Measurements from ENCODE around the gene PLCG2. TPM values are rescaled to one million over a fixed set of nuclear protein-coding genes. Genes with fewer than 3 reads are reported as not detected.

PLCG2 gene
- total RNA-seq, 1 donor from 2014 or later = 14.2 TPM

DNA sequence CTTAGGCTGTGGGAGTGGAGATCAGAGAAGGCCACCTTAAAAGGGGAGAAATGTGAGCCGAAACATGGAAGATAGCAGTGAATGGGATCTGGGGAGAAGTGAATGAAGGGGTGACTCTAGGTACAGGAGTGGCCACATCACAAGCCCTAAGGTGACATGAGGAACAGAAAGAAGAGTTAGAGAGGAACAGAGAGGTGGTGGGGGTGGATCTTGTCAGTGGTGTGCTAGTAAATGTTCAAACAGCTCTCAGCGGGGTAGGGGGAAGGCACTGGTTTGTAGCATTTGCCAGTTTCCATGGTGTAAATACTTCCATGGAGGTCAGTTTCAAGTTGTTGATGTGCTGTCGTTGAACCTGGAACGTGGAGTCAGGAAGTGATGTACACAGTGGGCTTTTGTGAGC, 141.4 kb downstream of the PLCG2 start:
- H3K27me3 ChIP-seq = no peaks in the 10 kb centered on the region
- DNase-seq (ENCODE audit: extremely low spot score in 2 of 2) = no peak
- no peaks in the 10 kb centered on the region for H3K9me3 ChIP-seq

DNA sequence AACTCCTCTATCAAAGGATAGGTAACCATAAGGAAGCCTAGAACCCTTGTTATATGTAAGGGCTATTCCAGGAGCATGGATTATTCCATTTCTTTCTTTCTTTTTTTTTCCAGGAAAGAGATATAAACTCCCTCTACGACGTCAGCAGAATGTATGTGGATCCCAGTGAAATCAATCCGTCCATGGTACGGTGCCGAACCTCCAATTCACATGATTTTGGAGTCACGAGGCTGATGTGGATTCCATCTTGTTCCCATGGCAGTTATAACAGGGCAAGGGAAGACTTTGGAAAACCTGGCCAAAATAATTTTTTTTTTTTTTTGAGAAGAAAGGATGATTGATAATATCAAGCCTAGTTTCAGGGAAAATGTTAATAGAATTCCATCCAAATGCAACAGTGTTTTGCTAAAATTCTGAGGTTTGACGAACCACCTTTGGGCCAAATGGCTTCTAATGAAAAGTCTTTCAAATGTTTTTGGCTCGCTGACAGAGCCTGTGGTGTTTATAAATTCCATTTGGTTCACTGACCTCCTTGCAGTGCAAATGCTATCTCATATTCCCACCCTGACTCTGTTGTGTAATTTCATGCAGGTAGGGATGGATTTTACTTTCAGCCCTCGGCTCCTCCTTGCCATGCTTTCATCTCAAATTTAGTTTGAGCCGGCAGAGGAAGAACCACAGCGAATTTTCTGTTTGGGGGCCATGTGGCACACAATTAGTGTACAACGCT, 142.2 kb downstream of the PLCG2 start:
- no peak overlapping the region for H3K27ac ChIP-seq
- TF ChIP-seq POLR2A (IDR thresholded peaks at IDR 0.05) = no peak
- TF ChIP-seq, protein P1, sequence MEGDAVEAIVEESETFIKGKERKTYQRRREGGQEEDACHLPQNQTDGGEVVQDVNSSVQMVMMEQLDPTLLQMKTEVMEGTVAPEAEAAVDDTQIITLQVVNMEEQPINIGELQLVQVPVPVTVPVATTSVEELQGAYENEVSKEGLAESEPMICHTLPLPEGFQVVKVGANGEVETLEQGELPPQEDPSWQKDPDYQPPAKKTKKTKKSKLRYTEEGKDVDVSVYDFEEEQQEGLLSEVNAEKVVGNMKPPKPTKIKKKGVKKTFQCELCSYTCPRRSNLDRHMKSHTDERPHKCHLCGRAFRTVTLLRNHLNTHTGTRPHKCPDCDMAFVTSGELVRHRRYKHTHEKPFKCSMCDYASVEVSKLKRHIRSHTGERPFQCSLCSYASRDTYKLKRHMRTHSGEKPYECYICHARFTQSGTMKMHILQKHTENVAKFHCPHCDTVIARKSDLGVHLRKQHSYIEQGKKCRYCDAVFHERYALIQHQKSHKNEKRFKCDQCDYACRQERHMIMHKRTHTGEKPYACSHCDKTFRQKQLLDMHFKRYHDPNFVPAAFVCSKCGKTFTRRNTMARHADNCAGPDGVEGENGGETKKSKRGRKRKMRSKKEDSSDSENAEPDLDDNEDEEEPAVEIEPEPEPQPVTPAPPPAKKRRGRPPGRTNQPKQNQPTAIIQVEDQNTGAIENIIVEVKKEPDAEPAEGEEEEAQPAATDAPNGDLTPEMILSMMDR (IDR thresholded peaks at IDR 0.05) = no peak
- no peak for TF ChIP-seq POLR2AphosphoS5 (IDR thresholded peaks at IDR 0.05; ENCODE audit: insufficient read depth in 1 of 2, low read depth in 1 of 2)

More for the DNA sequence above, 141.4 kb downstream of the PLCG2 start:
- no peak for TF ChIP-seq POLR2A (IDR thresholded peaks at IDR 0.05)
- TF ChIP-seq, protein P1 (IDR thresholded peaks at IDR 0.05) = no peak
- TF ChIP-seq POLR2AphosphoS5 (IDR thresholded peaks at IDR 0.05; ENCODE audit: insufficient read depth in 1 of 2, low read depth in 1 of 2) = no peak
- no peaks in the 10 kb centered on the region for H3K4me1 ChIP-seq
- no peak overlapping the region for H3K4me3 ChIP-seq
- no peak overlapping the region for H3K27ac ChIP-seq
- no peaks in the 10 kb centered on the region for H3K36me3 ChIP-seq
- intact Hi-C loops (cut with DNase I) = no loop called here

GRCh38 chr16:81921843-81922584, 142.9 kb downstream of the PLCG2 start:
- Histone ChIP-seq H3K9me3 (no peaks in the 10 kb centered on the region), H3K36me3 (no peaks in the 10 kb centered on the region), H3K4me3 (no peak overlapping the region), H3K27ac (no peak overlapping the region), H3K27me3 (no peaks in the 10 kb centered on the region), H3K4me1 (no peaks in the 10 kb centered on the region)
- intact Hi-C loops (cut with DNase I) = no loop called here
- DNase-seq (ENCODE audit: extremely low spot score in 2 of 2) = no peak
- no peak for TF ChIP-seq POLR2A (IDR thresholded peaks at IDR 0.05)
- TF ChIP-seq POLR2AphosphoS5 (IDR thresholded peaks at IDR 0.05; ENCODE audit: insufficient read depth in 1 of 2, low read depth in 1 of 2) = no peak
- TF ChIP-seq, protein P1 (IDR thresholded peaks at IDR 0.05) = no peak

More for the DNA sequence above, 142.2 kb downstream of the PLCG2 start:
- DNase-seq (ENCODE audit: extremely low spot score in 2 of 2) = no peak
- Histone ChIP-seq H3K4me1 (no peaks in the 10 kb centered on the region), H3K4me3 (no peak overlapping the region), H3K27me3 (no peaks in the 10 kb centered on the region), H3K36me3 (no peaks in the 10 kb centered on the region), H3K9me3 (no peaks in the 10 kb centered on the region)
- intact Hi-C loops (cut with DNase I) = no loop called here

DNA sequence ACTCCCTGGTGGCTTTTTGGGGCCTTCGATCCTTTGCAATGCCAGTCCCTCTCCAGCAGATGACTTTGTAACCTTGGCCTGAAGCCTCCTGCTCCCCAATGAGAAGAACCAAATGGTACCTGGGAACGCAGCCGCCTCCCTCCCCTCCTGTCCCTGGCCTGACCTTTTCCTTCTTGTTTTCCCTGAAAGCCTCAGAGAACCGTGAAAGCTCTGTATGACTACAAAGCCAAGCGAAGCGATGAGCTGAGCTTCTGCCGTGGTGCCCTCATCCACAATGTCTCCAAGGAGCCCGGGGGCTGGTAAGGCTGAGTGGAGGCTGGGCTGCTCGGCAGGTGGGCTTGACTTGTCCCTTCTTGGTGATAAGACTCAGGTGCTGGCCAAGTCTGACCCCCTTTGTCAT, 144.2 kb downstream of the PLCG2 start:
- no peak overlapping the region for H3K27ac ChIP-seq
- no peaks in the 10 kb centered on the region for H3K36me3 ChIP-seq
- DNase-seq (ENCODE audit: extremely low spot score in 2 of 2) = no peak
- intact Hi-C loops (cut with DNase I) = no loop called here
- H3K9me3 ChIP-seq = no peaks in the 10 kb centered on the region
- H3K4me3 ChIP-seq = no peak overlapping the region
- no peak for TF ChIP-seq POLR2AphosphoS5 (IDR thresholded peaks at IDR 0.05; ENCODE audit: insufficient read depth in 1 of 2, low read depth in 1 of 2)
- TF ChIP-seq, protein P1 (IDR thresholded peaks at IDR 0.05) = no peak
- TF ChIP-seq POLR2A (IDR thresholded peaks at IDR 0.05) = no peak
- H3K27me3 ChIP-seq = no peaks in the 10 kb centered on the region
- no peaks in the 10 kb centered on the region for H3K4me1 ChIP-seq

- DNase-seq (ENCODE audit: extremely low spot score in 2 of 2) = no peak
- intact Hi-C loops (cut with DNase I) = no loop called here
- Histone ChIP-seq H3K9me3 (no peaks in the 10 kb centered on the region), H3K27ac (no peak overlapping the region), H3K27me3 (no peaks in the 10 kb centered on the region), H3K4me3 (no peak overlapping the region), H3K4me1 (no peaks in the 10 kb centered on the region), H3K36me3 (no peaks in the 10 kb centered on the region)
- TF ChIP-seq POLR2A (IDR thresholded peaks at IDR 0.05) = no peak
- TF ChIP-seq, protein P1 (IDR thresholded peaks at IDR 0.05) = no peak
- TF ChIP-seq POLR2AphosphoS5 (IDR thresholded peaks at IDR 0.05; ENCODE audit: insufficient read depth in 1 of 2, low read depth in 1 of 2) = no peak
Measured at GRCh38 chr16:81925016-81925415, 145.9 kb downstream of the PLCG2 start.
